Stimulated activated CD4-positive, alpha-beta T cell treated with anti-CD3 and anti-CD28 coated beads, Interleukin-4, amount 100 ng/mL, for 4 hours (primary cell): Measurements from ENCODE around the gene APBB2.

ENCODE experiments used
- DNase-seq, 2 experiments: peaks; one replicate each; pipeline ENCODE4 v3.0.0-alpha.2; 2020

Gene APBB2

DNA sequence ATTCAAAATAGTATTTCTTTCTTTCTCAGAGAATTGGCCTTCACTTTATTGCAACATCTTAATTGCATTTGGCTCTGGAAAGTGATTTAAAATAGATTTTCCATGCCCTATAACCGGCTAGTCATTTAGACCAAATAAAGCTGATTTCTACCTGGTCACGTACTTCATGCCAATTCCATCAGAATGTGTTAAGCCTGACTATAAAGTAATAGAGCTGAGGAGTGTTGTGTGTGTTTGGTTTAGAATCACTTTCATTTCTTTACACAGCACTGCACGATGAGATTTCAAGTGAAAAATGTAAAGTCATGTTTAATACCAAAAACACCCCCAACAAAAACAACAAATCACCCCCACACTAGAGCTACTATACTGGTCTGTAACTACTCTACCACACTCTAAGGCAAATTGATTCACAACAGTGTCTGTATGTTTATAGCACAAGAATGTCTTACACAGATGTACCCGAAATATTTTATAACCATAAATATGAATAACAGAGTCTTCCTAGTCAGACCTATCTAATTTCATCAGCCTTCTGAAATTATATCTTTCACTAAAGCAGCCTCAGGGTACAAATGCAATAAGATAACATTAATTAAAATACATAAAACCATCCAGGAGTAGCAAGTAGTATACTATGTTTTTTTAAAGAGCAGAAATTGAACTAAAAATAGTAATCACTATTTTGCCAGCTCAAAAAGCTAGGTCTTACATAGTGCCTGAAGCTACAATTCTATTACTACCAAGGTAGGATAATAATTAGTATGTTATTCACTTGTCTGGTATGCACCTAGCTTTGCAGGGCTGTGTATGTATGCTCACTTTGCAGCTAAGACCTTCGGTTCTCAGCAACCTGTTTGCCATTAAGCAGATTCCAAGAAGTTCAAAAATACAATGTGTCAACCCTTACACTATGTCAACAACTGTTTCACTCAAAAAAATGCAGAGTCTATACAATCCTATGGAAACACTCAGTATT lies 28.4 kb downstream of the APBB2 start:
- DNase-seq, result no peak

DNA sequence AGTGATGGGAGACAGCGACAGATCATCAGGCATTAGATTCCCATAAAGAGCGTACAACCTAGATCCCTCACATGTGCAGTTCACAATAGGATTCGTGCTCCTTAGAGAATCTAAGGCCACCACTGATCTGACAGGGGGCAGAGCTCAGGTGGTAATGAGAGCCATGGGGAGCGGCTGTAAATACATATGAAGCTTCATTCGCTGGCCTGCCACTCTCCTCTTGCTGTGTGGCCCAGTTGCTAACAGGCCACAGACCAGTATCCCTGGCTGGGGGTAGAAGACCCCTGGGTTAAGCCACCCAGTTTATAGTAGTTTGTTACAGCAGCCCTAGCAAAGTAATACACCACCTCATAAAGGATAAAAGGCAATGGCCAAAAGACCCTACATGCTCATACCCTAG lies 30.3 kb downstream of the APBB2 start:
- DNase-seq, result no peak

DNA sequence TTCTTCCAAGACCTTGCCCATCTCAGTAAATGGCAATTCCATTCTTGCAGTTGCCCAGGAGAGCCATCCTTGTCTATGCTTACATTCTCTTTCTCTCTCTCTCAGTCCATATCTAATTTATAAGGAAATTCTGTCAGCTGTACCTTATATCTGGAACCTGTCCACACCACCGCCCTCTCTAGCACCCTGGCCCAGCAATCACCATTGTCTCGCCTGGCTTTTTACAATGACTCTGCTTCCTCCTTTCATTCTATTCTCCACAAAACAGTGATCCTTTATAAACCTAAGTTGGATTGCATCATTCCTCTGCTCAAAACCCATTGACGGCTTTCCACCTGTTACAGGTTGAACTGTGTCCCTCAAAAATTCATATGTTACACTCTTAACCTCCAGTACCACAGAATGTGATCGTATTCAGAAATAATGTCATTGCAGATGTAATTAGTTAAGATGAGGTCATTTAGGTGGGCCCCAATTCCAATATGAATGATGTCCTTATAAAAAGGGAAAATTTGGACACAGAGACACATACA lies 31.3 kb downstream of the APBB2 start:
- no peak for DNase-seq

DNA sequence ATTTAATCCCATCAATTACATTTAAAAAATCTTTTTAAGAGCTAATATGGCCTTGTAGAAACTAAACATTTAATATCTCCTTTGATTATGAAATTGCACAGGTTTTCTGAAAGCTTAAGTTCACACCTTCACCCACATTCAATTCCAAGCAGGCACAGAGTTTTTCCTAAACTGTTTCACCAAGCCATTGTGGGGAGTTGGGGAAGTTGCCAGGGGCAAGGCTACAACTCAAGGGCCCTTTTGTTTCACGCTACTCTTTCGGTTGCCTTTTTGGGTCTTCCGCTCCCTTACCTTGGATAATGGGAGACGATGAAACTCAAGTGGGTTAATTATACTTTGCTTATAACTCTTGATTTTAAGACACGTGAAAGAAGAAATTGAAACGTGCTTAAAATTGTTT lies 33.3 kb downstream of the APBB2 start:
- no peak for DNase-seq

DNA sequence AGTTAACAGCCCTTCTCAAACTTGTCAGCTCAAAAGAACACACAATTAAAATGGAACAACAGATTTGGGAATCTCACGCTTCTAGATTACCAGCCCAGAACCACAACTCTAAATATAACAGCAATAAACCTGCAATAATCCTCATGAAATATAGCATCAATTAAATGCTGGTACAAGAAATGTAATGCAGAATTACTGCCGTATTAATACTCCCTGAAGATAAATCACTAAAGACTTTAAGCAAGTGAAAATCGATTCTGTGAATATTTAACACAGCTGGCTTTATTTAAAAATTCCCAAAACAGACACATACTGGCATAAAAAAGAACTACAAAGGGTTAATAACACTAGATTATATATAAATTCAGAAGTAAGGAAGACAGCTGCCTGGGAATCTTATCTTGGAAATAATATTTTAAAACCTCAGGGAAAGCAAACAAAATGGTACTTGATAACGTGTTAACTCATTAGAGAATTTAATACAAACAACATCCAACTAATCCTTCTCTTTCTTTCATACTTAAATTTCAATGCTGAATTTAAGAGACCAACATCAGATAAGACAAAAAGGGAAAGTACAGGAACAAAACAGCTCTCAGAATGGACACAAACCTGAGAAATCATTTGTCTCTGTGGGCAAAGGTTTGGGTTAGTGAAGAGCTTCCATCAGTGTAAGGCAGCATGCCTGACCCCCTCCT lies 34.7 kb downstream of the APBB2 start:
- DNase-seq, result no peak

DNA sequence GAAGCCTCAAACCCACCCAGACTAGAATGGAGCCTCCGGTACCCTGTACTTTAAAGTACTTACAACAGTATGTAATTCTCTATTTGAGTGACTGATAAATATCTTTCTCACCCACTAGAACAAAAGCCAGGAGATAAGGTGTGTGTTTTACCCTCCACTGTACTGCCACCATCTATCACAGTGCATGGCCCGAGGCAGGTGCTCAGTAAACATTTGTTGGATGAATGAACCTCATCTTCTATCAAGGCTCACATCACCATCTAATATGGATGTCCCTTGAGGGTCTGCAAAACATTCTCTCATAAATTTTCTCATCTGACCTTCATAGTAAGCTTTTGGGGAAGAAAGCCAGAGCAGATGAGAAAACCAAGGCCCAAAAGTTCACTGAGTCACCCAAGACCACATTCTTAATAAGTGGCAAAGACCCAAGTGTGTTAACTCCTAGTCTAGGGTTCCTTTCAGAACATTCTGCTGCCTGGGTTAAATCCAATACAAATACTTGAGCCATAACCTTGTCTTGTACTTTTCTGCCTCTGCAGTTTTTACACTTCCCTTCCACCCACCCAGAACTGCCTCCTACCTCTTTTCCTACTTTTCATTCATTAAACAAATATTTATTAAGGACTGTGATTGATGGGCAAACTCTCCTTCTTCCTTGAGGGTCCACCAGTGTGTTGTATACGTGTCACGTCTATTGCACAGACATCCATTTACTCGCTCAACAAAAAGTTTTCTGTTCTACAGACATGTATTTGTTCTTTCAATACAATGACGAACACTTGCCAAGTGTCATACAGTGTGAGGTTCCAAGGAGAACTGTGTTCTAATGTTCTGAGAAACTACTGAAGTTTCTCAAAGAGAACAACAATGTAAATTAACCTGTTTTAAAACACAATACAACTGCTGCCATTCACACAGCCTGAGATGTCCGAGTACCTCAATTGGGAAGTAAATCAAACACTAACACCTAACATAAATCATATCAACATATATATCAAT lies 35.7 kb downstream of the APBB2 start:
- DNase-seq, result no peak

DNA sequence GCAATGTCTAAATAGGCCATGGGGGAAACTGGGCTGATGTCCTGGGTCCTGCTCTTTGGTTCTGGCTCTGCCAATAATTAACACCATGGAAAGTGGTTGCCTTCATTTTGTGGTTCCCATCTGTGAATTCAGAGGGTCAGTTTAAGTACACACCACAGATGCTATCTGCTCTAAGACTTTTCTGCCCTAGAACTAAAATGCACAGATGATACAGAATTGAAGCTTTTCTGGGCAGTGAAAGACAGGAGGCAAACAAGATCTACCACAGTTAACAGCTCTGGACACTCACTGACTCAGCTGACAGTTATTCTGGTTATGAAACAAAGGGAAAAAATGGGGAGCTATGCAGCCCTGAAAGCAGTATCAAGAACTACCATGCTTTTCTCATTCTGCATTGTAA lies 37.3 kb downstream of the APBB2 start:
- DNase-seq, result no peak

DNA sequence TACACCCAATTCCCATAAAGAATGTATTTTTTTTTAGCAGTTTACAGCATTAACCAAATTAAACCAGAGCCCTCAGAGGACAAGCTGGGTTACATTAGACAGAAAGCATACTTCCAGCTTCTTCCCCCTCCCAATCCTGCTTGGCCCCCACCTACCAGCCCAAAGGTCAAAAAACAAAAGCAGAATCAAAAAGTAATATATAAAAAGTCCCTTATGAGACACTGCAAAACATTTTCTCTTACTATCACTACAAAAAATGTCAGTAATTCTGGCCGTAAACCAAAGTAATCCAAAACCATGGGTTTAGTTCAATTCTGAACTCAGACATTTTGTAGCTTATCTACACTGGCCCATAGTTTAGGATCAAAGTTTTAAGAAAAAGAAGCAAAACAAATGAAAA lies 38.0 kb downstream of the APBB2 start:
- no peak for DNase-seq

DNA sequence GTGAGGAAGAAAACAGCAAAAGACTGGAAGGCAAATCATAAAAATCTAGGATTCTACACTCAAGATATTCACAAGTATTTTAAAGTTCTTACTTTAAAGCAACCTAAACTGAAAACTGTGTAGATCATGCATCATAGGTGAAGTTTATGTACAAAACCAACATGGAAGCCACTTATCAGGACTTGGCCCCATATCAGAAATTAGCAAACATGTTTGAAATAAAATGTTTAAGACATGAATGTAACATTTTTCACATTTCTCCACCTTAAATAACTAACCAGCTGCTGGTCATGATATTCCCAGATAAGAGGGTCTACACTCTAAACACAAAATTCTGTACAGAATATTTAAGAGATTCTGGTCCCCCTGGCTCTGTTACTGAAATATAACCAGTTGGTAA lies 38.5 kb downstream of the APBB2 start:
- no peak for DNase-seq

DNA sequence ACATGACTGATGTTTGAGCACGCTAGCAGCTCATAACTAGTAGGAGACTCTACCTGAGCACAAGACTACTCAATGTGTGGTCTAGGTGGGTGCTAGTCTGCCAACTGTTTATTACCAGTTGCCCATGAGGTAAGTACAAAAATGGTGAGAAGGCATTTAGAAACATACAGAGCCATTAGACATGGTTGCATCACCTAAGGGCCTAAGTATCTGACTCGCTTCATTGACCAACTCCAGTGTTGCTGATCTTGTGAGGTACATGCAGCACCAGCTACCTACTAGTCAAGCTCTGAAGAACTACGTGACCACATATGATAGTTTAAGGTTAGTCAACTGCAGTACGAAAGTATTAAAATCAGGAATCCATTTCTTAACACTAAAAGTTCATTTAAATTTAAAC lies 39.9 kb downstream of the APBB2 start:
- no peak for DNase-seq

DNA sequence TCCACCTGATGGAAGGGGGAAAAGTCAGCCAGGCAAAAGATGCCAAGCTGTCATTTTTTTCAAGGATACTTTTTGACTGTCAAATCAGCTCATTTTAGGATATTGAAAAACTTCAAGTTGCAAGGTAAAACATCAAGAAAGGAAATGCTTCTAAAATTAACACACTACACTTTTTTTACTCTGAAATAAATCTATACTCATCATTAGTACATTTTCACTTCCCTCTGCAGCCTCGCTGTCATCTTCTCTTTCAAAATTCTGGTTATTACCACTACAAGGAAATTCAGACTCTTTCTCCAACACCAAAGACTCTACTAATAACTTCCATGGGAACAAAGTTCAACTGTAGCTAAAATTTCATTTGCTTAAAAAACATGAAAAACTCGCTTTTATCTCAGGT lies 41.6 kb downstream of the APBB2 start:
- no peak for DNase-seq

DNA sequence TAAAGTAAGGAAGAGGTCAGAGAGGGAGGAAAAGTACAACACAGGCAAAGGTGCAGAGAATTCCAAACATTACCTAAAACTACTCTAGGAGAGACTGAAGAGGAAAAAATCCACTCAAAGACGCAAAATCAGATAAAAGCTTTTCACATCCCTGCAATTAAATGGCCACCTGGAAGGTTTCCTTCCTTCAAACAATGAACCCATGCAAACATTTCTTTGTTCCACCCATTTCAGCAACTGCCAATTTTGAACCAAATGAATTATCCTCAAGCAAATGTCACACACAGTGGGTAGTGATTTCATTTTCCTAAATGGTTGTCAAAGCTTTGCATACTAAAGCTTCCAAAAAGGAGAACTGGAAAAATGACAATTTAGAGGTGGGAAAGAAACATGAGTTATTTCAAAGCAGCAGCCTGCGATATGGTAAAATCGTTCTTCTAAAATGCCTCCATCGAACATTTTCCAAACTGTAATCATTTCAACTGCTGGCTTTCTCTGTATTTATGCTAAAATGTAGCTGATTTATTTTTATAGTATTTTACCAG lies 45.0 kb downstream of the APBB2 start:
- DNase-seq, result no peak

DNA sequence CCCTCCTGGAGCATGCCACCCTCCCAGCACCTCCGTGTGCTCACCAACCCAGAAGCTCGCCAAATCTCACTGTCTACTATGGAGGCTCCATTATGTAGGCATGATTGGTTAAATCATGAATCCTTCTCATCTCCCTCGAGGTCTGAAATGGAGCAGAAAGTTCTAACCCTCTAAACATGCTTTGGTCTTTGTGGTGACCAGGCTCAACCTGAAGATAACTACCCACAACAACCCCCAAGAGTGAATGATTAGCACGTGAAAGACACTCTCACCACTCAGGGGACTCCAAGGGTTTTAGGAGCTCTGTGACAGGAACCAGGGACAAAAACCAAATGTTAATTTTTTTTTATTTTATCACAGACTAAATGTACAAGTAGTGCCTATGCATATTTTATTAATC lies 47.2 kb downstream of the APBB2 start:
- no peak for DNase-seq

DNA sequence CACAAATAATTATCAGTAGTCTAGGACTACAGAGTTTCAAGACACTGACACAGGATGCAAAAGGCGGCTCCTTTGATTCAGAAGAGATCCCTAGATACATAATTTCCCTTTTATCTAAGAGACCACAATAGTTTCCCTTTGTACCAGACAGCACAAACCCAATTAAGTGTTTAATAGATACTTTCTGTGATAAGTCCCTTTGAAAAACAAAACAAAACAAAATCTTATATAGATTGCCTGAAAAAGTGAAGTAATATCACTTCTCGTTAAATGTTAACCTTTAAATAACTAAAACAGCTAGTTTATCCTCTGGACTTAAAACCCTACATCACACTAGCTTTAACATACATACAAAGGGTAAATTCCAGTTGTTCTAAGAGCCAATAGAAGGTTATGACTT lies 49.9 kb downstream of the APBB2 start:
- DNase-seq, result no peak

DNA sequence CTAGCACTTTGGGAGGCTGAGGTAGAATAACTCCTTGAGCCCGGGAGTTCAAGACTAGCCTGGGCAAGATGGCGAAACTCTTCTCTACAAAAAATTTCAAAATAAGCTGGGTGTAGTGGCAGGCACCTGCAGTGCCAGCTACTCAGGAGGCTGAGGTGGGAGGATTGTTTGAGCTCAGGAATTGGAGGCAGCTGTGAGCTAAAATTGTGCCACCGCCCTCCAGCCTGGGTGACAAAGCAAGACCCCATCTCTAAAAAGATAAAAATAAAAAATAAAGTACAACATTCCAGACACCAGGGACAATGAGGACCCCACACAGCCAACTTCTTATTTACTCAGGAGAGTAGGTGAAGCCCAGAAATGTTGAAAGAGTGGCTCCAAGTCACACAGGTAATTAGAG lies 53.0 kb downstream of the APBB2 start:
- no peak for DNase-seq

DNA sequence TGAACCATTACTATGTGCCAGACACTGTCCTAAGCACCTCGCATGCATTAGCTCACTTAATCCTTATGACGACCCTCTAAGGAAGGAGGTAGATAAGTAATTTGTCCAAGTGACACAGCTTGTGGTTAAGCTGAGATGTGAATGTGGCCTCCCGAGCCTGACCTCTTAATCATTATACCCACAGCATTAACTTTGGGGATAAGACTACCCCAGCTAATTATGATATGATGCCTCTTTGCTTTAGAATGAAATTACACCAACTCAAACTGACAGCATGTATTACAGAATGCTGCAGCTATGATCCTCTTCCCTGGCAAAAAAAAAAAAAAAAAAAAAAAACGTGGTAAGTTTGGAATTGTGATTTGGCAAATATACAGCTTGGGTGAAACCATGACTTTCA lies 53.5 kb downstream of the APBB2 start:
- DNase-seq, result no peak

DNA sequence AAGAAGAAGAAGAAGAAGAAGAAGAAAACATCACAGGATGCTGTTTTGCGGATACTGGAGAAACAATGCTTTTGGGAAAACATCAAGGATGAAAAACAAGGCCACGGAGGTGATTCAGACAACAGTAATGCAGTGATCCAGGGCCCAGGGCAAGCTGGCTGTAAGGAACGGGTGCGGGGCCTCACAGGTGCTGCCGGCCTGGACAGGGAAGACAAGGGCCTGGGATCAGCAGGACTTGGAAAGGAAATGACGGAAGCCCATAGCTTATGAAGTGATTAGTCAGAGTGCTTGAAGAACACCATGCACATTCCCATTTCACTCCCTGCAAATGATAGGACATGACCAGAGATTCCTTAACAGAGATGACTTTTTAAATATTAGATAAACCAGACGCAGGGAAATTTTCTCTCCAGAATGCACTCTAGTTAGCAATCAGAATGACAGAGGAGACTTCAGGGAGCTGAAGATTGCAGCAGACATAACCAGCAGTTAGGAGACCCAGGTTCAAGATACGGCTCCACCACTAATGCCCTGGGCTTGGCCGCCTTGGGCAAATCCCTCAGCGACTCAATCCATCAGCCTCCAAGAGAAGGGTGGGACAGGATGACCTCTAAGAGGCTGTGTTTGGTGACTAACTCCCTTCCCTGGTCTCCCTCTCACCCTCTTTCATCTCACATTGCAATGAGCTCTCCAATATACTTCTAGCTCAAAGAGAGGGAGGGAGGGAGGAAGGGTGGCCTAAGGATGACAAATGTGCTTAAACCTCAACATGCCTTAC lies 54.1 kb downstream of the APBB2 start:
- DNase-seq, result no peak

DNA sequence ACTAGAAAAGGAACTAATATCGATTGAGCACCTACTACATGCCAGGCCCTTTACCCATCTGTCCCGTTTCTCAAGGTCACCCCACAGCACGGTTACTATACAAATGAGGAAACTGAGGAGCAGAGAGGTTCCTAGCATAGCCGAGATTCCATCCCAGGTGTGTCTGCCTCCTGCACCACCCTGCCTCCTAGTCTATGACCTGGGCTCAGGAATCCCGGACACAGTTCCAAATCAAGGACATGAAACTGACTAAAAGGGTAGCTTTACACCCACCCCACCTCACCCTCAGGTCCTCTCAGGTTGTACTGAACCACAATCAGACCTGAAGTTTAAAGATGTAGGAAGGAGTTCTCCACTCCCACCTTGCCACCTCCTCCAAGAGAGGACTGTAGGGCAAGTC lies 55.6 kb downstream of the APBB2 start:
- DNase-seq, result no peak

DNA sequence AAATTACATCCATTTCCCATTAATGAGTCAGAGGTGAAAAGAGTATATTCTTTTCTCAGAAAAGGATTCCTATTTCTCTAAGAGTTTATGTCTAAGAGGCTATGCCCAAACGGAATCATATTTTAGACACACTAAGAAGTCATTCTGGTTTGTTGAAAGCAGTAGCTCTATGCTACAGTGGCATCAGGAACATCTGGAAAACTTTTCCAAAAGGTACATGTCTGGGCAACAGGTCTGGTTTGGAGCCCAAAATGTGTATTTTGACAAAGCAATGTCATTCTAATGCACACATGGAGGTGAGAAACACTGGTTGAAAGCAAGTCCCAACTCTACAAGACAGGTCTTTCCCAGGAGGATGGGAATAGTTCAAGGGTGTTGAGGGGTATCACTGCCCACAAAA lies 56.1 kb downstream of the APBB2 start:
- no peak for DNase-seq

DNA sequence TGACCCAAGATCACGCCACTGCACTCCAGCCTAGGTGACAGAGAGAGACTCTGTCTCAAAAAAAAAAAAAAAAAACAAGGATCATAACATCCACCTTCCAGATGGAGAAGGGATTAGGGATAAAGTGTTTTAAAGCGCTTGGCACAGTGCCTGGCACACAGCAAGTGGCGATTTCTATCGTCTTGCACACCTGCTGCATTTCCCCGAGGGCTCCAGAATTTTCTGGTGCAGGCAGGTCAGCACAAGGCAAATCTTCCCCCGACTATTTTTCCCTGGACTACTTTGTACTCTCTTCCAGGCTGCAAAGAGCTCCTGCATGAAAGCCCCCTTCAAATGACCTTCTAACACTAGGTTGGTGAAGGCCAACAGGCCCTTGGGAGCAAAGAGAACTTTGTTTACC lies 57.3 kb downstream of the APBB2 start:
- no peak for DNase-seq

DNA sequence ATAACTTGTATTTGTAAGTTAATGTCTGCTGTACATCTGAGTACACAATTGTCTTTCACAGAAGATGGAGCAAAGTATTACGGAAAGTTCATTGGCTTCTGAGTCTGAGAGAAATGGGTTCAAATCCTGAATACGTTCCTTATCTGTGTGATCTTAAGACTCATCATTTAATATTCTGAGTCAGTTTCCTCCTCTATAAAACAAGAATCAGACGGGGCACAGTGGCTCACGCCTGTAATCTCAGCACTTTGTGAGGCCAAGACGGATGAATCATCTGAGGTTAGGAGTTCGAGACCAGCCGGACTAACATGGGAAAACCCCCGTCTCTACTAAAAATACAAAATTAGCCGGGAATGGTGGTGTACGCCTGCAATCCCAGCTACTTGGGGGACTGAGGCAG lies 57.8 kb downstream of the APBB2 start:
- no peak for DNase-seq
